ENCODE data around the gene SYPL1.

SYPL1 gene

DNA sequence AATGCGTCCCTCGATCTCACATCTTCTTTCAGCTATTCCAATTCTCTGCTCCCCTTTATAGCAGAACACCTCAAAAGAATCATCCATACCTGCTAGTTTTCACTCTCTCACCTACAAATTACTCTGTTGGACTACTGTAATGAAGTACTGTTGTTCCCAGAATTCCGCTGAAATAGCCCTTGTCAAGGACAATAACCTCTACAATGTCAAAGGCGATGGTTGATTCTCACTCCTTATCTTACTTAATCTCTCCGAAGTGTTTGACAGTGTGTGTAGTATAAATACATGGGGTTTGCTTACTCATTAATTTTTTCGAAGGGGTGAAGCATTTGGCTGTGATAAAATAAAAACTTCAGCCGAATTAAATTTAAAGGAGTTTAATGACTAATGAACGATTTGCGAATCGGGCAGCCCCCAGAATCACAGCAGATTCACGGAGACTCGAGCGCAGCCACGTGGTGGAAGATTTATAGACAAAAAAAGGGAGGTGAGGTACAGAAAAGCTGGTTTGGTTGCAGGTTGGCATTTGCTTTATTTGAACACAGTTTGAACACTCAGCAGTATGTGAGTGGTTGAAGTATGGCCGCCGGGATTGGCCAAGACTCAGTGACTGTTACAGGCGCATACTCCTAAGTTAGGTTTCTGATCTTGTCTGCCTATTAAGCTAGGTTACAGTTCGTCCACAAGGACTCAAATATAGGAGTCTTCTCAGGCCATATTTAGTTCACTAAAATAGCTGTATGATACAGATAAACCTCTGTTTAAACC is 29.8 kb downstream of the SYPL1 start:
- H3K4me3 ChIP-seq (ENCODE audit: low read length) = no peak overlapping the region
- TF ChIP-seq, protein P1, sequence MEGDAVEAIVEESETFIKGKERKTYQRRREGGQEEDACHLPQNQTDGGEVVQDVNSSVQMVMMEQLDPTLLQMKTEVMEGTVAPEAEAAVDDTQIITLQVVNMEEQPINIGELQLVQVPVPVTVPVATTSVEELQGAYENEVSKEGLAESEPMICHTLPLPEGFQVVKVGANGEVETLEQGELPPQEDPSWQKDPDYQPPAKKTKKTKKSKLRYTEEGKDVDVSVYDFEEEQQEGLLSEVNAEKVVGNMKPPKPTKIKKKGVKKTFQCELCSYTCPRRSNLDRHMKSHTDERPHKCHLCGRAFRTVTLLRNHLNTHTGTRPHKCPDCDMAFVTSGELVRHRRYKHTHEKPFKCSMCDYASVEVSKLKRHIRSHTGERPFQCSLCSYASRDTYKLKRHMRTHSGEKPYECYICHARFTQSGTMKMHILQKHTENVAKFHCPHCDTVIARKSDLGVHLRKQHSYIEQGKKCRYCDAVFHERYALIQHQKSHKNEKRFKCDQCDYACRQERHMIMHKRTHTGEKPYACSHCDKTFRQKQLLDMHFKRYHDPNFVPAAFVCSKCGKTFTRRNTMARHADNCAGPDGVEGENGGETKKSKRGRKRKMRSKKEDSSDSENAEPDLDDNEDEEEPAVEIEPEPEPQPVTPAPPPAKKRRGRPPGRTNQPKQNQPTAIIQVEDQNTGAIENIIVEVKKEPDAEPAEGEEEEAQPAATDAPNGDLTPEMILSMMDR (conservative IDR thresholded peaks at IDR 0.05; ENCODE audit: low read depth, low read length) = no peak
- DNase-seq (ENCODE audit: low read depth) = no peak

DNA sequence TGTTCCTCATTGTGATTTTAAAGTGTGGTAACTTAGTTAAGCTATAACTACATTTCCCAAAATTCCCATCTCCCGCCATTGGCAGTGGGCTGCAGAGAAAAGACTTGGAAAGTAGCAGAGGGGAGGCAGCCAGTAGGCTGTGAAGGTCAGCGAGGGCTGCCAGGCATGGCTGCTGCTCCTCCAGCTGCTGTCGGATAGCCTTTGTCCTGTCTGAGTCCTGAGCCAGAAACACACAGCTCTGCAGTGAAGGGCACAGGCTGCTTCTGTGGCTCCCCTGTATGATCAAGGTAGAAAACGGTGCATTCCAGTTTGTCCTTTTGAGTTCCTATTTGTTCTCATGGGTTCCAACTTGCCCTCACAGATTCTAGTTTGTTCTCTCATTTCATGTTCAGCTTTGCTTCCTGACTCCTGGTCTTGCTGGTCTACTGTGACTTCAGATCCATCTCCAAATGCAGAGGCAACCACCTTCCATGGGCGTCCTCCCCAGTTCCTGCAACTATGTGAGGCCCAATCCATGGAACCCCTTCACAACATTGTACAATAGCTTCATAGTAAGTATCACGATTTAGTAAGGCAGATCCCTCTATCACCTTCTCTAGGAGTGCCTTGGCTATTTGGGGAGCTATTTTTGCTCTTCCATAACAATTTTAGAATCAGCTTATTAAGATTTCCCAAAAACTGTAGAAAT is 31.7 kb downstream of the SYPL1 start:
- TF ChIP-seq, protein P1 (conservative IDR thresholded peaks at IDR 0.05; ENCODE audit: low read depth, low read length) = no peak

DNA sequence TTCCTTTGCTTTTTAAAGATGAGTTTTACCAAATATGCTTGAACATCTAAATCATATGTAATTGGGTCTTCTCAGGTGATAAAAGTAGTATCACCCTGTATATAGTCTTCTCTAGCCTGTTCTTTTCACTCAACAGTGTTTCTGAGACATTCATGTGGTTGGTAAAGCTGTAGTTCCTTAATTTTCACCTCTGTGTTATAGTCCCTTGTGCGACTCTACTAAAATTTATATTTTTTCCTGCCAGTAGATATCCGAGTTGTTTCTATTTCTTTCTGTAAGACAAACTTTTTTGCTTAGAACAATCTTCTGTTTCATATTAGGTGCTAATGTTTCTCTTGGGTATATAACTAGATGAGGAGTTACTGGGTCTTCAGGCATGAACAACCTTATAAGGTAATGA is 35.6 kb downstream of the SYPL1 start:
- DNase-seq (ENCODE audit: low read depth) = no peak
- TF ChIP-seq, protein P1 (conservative IDR thresholded peaks at IDR 0.05; ENCODE audit: low read depth, low read length) = no peak
- H3K4me3 ChIP-seq (ENCODE audit: low read length) = no peak overlapping the region

More for the DNA sequence above, 31.7 kb downstream of the SYPL1 start:
- no peak overlapping the region for H3K4me3 ChIP-seq (ENCODE audit: low read length)
- DNase-seq (ENCODE audit: low read depth) = no peak

DNA sequence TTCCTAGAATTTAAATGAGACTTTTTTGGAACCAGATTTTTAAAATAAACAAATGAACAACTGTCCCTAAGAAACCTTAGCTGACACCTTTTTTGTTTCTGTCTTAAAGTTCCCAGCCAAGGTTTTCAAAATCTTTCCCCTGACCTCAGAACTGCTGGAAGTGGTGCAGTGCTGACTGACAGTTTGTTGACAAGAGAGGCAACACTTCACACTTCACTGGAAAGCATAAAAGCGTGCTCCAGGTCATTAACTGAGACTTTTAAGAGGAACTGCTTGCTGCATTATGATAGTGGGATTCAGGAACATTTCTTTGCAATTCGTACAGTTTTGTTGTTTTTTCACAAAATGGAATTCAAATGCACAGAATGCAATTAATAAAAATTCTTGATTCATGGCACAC is 36.2 kb downstream of the SYPL1 start:
- DNase-seq (ENCODE audit: low read depth) = no peak
- TF ChIP-seq, protein P1 (conservative IDR thresholded peaks at IDR 0.05; ENCODE audit: low read depth, low read length) = no peak
- H3K4me3 ChIP-seq (ENCODE audit: low read length) = no peak overlapping the region

DNA sequence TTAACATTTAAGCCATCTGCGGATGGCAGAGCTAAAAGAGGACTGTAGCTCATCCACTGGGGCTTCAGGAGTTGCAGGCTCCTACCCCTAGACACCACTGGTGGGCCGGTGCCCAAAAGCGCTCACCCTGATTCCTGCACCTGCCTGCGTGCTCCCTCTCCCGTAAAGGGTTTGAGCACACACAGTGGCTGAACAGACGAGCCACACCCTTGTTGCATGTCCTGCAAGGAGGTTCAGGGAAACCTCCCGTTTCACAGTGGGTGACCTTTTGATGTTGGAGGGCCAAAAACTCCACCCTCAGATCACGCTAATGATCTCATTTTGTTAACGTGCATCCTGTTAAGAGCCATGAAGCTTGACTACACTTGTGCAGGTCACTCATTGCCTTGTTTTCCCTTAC is 37.9 kb downstream of the SYPL1 start:
- H3K4me3 ChIP-seq (ENCODE audit: low read length) = no peak overlapping the region
- DNase-seq (ENCODE audit: low read depth) = no peak
- TF ChIP-seq, protein P1 (conservative IDR thresholded peaks at IDR 0.05; ENCODE audit: low read depth, low read length) = no peak

DNA sequence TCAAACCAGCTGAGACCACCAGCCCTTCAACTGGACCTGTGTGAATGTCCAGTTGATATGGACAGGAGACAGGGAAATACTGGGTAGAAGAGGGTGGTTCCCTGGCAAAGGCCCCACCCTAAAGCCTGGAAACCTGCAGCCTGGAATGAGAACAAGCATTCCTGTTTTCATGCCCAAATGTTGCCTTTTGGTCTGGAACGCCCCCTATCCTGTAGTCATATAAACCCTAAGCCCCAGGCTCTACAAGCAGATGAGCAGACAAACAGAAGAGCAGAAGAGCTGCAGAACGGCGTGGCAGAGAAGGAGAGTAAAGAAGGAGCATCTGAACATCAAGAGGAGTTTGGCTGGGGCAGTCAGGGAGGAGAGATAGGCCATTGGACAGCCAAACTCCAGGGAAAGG is 38.4 kb downstream of the SYPL1 start:
- no peak for DNase-seq (ENCODE audit: low read depth)
- TF ChIP-seq, protein P1 (conservative IDR thresholded peaks at IDR 0.05; ENCODE audit: low read depth, low read length) = no peak
- H3K4me3 ChIP-seq (ENCODE audit: low read length) = no peak overlapping the region

DNA sequence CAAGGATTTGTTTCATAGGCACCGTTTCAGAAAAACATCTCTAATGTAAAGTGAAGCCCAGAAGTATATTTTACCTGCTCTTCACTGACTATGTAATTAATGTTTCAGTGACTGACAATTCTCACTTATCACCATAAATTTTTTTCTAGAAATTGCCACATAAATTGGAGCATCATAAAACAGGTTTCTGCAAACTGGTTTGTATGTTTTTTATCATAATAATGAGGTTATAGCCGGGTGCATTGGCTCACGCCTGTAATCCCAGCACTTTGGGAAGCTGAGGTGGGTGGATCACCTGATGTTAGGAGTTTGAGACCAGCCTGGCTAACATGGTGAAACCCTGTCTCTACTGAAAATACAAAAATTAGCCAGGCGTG is 39.4 kb downstream of the SYPL1 start:
- TF ChIP-seq, protein P1 (conservative IDR thresholded peaks at IDR 0.05; ENCODE audit: low read depth, low read length) = no peak
- no peak for DNase-seq (ENCODE audit: low read depth)
- H3K4me3 ChIP-seq (ENCODE audit: low read length) = no peak overlapping the region

Data from retinal pigment epithelial cell (primary cell).